CD4-positive, alpha-beta T cell treated with Interleukin-1 beta for 1 hour (primary cell): ENCODE data around the gene SEMA3C.
A peak's percentile ranks its signal among the peaks of the same experiment; 100 is the strongest.

Source experiments
- DNase-seq, 2 donors: peaks; one replicate each; pipeline ENCODE4 v3.0.0-alpha.2; 2020 to 2022

Gene SEMA3C

GRCh38 chr7:80884511-80885195 is 34.2 kb downstream of the SEMA3C start:
- DNase-seq, result no peak

GRCh38 chr7:80883154-80884025 is 35.5 kb downstream of the SEMA3C start:
- peak in 1 of 2 donors; percentile 5 for DNase-seq

- no peak for DNase-seq
Observed at GRCh38 chr7:80882213-80882801, 36.5 kb downstream of the SEMA3C start.

GRCh38 chr7:80881351-80881900 is 37.4 kb downstream of the SEMA3C start:
- DNase-seq, result no peak

- no peak for DNase-seq
Observed at GRCh38 chr7:80879849-80880248, 39.0 kb downstream of the SEMA3C start.

- no peak for DNase-seq
Observed at GRCh38 chr7:80876894-80877414, 41.9 kb downstream of the SEMA3C start.

- DNase-seq, result no peak
Observed at GRCh38 chr7:80875537-80876120, 43.2 kb downstream of the SEMA3C start.

- DNase-seq, result no peak
Observed at GRCh38 chr7:80873140-80873539, 45.7 kb downstream of the SEMA3C start.

GRCh38 chr7:80871228-80871627 is 47.6 kb downstream of the SEMA3C start:
- DNase-seq, result no peak

- no peak for DNase-seq
Observed at GRCh38 chr7:80870813-80871212, 48.0 kb downstream of the SEMA3C start.

- DNase-seq, result no peak
Observed at GRCh38 chr7:80869821-80870751, 48.8 kb downstream of the SEMA3C start.

- no peak for DNase-seq
Observed at GRCh38 chr7:80869106-80869784, 49.6 kb downstream of the SEMA3C start.

- no peak for DNase-seq
Observed at GRCh38 chr7:80868566-80868965, 50.3 kb downstream of the SEMA3C start.

- no peak for DNase-seq
Observed at GRCh38 chr7:80860554-80860953, 58.3 kb downstream of the SEMA3C start.

- no peak for DNase-seq
Observed at GRCh38 chr7:80859272-80859970, 59.4 kb downstream of the SEMA3C start.

- no peak for DNase-seq
Observed at GRCh38 chr7:80858141-80858903, 60.5 kb downstream of the SEMA3C start.

- no peak for DNase-seq
Observed at GRCh38 chr7:80856769-80857168, 62.1 kb downstream of the SEMA3C start.

GRCh38 chr7:80851896-80852476 is 66.9 kb downstream of the SEMA3C start:
- DNase-seq, result no peak

- DNase-seq, result no peak
Observed at GRCh38 chr7:80848841-80849240, 70.0 kb downstream of the SEMA3C start.
